ENCODE data around the gene PRKCH.

The PRKCH gene

DNA sequence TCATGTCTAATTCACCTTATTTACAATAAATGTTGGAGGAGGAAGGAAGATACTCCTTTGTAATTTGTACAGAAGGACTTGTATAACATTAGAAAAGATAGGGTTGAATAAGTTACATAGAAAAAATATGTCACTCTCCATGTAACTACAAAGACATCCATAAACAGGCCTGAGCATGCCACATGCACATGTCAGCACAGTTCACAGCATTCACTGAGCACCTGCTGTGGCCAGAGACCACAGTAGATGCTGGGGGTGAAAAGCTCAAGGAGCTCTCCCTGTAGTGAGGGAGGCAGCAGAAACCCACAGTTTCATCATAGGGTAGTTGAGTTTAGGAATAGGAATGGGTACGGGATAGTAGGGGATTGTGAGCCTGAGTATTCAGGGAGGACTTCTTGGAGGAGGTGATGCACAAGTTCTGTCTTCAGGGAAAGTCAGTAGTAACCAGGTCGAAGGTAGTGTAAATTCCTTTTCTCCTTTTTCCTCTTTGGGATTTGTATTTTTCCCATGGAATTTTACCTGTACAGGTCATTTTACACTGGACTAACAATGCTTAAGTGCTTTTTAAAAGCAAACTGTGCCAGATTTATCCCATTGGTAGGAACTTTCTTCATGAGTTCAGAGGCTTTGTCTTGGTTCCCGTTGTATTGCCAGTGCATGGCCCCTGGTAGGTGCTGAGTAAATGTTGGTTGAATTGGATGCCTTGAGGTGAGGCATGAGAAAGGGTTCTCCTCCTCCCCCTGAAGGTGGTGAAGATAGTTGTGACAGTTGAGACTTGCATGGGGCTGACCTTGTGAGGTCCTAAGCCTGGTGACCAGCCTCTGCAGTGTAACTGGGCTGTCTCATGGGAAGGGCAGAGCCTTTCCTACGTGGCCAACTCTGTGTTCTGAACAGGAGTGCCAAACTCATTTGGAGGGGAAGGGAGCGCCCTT lies 20.2 kb downstream of the PRKCH start:
- DNase-seq, result no peak

DNA sequence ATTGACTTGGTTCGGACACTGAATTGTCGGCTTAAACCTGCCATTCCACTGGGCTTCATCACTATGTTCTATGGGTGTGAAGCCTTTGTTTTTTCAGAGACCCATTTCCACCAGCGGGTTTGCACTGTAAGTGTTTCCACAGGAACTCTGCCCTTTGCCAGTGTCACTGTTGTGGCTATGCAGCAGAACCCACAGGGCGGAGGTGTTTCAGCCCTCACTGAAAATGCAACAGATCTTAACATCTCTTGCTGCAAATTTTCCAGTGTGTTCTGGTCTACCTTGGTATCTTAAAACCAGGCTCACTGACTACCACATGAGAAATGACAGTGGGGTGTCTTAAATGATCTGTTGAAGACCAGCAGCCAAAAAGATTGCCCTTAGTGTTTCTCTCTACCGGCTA lies 21.1 kb downstream of the PRKCH start:
- DNase-seq, result no peak

DNA sequence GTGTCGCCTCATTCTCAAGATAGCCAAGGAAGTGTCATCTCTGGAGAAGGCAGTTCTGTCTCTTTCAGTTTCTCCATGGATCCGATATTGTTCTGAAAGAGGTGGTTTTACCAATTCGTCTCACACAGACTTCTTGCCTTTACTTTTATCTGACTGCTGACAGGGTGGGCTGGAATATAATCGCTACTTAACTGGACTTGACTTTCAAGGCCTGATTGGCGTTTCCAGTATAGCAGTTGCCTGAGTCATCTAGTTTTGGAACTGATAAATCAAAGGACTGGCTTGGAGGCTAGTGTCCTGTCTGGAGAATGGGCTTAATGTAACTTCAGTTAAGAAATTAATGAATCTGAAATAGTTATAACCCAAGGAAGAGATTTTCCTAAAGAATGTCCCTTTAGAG lies 21.6 kb downstream of the PRKCH start:
- DNase-seq, result no peak

DNA sequence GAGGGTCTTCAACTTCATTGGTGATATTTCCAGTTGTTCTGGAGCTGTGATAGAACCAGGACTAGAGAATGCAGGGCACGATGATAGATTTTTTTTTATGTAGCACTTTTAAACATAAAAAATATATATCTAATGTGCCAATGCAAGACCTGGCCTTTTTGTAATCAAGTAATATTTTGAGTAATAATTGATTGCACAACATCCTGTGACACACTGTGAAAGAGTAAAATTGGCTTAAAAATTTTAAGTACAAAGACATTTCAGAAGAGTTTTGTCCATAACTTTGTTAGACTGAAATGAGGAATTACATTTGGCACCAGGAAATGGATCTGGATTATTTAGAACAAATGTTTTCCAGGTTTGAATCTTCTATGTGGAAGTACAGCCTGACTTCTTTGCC lies 22.1 kb downstream of the PRKCH start:
- no peak for DNase-seq

DNA sequence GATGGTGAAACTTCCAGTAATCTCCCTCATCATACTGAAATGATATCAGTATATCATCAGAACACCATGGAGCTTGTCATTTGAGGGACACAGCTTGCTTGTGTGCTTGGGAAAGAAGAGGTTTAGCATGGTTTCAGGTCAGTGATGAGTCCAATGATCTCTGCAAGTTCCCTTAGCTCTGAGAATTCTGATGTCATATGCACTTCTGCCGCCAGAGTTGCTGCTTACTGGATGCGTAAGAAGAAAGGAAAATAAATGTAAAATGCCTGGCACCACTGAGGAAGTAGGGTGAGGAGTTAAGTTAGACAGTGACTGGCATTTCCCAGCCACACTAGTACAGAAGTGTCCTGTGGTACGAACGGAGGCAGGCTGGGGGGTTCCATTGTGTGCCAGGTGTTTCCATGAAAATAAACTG lies 22.6 kb downstream of the PRKCH start:
- no peak for DNase-seq

DNA sequence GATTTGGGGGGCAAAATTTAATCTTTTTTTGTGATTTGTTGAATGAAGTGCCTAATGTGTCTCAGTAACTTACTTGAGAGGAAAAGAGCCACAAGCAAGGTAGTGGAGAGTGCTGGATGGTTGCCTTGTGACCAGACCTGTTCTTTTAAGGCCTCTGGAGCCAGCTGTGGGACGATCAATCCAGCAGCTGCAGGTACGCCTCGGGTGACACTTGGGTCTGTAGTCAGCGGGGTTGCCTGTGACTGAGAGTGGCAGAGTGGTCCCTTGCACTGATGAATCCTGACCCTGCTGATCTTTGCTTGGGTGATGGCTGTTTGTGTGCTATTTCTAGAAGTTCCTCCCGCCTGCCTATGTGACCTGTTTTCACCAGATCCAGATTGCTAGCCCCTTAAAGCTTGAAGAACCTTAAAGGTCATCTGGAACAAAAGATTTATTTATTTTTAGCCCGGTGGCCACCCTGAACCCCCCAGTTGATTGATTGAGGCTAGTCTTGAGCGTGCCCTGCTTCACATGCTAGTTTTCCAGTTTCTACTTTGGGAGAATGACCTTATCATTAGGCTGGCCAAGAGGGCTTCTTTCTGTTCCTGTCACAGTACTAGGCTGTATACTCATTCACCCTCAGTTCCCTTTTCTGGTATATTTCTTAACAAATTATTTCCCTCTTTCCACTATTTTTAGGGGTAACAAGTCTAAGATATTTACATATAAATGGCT lies 23.2 kb downstream of the PRKCH start:
- DNase-seq, result no peak

DNA sequence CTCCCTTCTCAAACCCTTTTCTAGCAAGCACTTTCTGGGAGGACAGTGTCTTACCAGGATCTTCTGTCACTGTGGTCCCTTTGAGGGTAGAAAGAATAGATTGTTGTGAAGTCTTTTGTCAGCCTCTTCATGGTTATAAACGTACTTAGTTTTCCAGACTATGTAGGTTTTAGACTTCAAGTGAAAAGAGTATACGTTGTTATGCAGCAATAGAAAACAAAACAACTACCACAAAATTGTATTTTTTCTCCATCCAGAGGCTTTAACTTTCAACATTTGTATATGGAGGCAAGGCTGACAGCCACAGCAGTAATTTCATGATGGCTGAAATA lies 23.7 kb downstream of the PRKCH start:
- no peak for DNase-seq

DNA sequence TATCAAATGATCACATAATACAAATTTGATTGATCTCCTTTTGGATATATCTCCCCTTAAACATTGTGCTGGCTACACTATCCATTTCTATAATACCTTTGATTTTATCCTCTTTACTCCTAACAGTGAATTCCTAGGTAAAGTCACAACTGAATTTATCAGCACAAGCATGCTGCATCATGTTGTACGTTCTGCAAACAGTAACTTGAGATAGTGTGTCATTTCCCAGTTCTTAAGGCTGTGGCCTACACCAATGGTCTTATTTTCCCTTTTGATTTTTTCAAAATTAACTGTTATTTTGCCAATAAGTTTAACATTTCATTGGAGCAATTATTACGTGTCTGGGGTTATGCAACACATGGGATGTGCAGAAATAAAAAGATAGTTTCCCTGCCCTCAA lies 24.8 kb downstream of the PRKCH start:
- no peak for DNase-seq

DNA sequence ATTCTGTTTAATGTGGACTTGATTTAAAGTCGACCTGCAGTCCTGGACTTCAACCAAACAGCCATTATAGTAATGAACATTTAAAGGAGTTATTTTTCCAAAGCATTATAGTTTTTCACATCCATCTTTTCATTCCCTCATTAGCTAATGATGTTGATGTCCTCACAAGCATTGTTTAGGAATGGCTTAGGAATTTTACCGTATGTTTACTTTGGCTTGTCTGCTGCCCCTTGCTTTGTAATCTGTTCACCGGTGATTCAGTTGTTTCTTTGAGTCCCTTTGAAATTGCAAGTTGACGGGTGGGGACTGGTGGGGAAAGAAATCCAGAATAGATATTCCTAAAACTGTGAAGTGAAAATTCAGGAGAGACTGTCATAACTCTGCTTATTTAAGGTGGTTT lies 25.4 kb downstream of the PRKCH start:
- no peak for DNase-seq

DNA sequence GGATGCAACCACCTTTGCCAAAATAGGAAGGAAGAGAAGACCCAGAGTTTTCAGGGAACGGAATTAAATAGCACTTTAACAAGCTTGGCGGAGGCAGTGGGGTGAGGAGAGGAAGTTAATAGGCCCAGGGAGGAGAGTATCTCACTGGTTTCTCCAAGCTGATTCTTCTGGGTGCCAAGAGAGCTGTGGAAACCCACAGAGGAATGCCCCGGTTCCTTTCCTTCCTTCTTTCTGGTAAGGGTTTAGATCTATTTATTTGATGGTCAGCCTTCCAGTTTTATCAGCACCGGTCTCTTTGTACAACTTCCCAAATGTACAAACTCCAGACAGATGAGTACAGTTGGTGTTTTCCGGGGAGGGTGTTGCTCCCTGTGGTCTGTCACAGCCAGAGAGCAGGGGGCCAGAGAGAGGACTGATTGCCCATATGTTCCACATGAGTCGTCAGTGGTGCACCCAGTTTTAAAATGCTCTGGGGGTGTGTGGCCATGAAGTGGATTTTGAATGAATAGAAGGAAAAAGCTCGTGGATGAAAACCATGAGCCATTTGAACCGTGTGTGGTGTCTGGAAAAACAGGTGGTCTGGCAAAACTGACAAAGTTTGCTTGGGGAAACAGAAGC lies 26.6 kb downstream of the PRKCH start:
- no peak for DNase-seq

DNA sequence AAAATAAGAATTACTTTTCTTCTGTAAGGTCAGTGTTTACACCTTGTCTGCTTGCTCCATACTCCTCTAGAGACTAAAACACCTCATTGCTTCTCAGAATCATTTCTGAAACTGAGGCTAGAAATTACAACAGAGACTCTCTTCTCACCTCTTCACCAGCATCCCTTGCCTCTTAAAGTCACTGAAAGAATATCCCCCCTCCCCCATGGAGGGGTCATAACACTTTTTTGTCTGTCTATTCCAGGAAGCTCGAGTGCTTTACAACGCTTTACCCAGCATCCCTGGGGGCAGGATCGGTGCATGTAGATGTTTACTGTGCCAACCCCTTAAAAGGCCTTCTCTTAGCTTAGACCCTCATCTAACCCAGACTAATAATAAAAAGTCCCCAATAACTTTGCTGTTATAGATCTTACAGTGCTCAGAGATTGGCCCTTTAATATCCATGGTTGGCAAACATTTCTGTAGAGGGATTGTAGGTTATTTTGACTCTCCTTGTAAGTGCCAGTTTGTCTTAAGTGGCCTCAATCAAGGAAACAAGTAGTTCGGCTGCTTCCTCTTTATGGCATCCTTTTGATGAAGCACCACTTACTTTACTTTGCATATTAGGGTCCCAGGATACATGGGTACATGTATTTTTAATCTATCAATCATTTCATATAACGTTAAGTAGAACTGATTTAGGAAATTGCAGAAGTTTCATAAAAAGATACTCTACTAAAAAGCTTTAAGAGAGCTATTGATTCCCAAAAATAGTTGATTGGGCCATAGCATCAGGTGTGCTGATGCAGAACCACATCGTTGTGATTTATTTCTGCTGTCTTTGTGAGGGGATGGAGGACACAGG lies 29.3 kb downstream of the PRKCH start:
- no peak for DNase-seq

DNA sequence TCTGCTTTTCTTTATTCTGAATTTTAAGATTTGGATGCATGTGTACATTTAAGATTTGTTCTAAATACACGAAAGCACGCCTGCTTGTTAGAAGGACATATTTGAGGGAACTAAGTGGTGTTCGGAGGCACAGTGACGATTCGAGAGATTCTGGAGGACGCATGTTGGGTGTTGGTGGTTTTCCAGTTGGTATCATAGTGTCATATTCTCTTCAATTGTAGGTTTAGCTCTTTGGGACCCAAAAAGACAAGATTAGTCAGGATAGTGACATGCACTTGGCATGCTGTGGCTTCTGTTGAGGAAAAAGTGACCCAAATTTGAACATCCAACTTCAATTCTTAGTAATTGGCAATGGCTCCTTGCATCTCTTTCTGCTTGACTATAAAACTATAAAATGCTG lies 30.1 kb downstream of the PRKCH start:
- no peak for DNase-seq

DNA sequence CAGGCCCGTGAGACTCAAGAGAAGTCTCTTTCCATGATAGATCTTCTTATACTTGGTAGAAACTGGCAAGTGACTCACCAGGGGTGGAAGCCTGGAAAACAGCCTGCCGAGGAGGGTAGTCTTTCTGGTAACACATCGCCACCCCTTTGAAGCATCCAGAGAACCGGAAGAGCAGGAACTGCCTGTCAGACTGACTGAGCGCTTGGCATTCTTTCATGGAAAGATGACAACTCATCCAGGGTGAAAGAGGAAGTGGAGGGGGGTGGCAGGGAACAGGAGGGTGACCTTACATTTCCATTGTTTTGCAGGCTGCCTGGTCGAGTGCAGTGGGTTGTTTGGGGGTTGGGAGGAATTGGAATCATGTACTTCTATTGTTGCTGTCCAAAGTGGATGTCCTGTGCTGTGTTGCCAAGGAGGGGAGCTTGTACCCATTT lies 34.5 kb downstream of the PRKCH start:
- peak; percentile 86 to 88 for DNase-seq

DNA sequence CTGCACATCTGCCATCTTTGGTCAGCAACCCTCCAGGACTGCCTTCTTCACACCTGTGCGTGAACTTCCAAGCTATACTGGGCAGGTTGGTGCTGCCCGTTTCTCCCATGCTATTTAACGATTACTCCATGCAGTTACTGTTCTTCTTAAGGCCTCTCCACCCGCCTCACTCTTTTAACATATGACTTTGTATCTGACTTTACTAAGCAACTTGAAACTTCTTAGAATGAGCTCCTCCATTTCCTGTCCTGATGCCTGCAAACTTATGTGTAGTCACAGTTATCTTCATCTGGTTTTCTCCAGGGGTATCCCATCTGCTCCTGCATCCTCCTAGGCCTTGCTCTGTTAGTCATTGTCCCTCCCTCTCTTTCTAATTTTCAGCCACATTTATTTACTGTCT lies 35.7 kb downstream of the PRKCH start:
- no peak for DNase-seq

DNA sequence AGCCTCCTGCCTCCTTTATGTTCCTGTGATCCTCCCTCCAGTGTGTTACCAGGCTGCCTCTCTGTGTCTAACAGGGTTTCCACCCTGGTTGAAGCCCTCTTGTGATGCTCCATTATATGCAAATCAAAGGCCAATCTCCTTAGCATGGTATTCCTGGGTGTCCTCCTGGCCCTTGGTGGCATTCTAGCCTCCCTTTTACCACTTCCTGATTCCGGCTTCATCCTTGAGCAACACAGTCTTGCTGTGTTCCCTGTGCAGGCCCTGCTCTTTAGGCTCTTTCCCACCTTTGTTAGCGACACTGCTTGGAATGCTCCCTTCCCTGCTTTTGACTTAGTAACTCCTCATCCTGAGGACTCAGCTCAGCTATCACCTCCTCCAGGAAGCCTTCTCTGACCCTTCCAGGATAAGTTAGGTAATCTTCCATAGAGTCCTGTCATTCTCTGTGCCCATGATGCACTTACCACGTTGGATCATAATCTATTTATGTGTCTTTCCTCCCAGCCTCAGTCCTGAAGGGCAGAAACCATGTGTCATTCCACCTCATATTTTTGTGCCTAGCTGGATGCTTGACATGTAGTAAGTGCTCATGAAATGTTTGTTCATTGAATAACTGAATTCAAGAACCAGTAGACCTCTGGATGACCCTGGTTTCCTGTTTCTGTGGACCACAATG lies 37.3 kb downstream of the PRKCH start:
- DNase-seq, result no peak

DNA sequence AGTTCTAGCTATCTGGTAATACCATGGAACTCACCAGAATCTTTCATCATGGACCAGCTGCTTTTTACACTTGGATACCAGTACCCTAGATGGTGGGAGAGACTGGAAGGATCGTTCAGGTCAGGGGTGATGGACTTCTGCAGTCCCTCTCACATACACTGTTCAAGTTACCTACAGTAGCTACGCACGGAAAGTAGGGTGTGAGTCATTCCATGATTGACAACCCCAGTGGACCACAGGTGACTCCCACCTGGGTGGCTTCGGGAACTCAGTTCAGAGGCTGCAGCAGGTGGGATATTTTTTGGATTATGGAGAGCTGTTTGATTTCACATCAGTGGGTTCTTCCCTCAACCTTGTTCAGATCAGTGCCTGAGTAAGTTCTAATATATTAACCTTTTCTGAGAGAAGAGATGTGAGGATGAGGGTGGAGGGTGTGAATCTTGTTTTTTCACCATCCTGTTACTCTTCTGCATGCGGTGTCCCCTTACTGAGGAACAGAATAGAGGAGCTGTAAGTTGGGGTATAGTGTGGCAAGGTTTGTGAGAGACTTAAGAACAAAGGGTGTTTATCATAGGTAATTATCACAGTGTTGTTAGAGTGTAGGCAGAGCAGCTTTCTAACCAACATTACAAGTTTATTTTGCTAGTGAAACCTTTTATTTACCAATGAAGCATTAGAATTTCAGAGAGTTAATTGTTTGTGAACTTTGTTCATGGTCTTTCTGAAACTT lies 39.6 kb downstream of the PRKCH start:
- no peak for DNase-seq

DNA sequence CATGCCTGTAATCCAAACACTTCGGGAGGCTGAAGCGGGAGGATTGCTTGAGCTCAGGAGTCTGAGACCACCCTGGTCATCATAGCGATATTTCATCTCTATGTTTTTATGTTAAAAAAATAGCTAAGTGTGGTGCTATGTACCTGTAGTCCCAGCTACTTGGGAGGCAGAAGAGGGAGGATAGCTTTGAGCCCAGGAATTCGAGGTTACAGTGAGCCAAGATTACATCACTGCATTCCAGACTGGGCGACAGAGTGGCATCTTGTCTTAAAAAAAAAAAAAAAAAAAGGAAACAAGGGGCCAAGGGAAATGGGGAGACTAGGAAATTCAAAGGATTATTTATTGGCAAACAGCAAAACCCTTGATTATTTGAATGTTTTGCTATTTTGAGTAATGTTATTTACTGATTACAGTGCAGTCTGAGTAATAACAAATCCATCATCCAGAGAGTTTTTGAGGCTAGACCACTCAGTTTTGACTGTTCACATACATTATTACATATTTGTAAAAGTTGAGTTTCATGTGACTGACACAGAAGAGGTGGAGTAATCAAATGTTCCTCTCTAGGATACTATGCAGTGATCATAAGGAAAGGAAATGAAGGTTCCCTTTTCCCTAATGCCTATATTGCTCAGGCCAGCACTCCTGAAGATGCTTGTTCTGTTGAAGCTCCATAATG lies 40.8 kb downstream of the PRKCH start:
- DNase-seq, result no peak

DNA sequence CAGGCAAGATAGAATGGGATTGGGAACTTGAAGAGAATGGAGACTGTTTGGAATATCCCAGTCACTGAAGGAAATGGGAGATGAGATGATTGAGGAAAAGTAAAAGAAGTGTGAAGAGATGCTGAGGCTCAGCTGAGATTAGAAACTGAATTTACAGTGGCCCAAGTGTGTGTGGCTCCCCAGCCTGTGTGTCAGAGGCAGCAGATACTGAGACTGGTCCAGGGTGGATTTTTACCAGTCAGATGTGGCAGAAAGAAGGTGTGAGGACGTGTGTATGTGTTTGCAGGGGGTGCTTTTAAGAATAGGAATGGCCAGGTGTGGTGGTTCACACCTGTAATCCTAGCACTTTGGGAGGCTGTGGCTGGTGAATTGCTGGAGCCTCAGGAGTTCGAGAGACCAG lies 42.9 kb downstream of the PRKCH start:
- DNase-seq, result no peak

DNA sequence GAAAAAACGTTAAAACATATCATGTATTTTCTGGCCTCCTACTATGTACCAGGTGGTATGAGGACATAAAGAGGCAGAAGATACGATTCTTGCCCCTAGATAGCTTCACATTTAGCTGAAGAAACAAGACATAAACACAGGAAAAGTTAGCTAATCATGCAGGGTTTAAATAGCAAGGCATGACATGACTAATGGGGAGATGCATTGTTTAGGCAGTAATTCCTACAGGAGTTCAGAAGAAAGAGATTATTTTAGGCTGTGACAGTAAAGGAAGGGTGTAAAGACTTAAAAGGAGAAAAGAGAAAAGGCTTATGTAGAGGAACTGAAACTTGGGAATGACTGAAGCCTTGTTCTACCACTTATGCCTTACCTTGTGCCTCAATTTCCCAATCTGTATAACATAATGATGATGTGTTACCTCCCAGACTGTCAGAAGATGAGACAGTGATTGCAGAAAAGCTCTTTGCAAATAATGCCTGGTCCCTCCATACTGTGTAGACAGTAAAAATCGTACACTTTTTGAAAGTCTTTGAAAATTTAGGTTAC lies 44.4 kb downstream of the PRKCH start:
- no peak for DNase-seq

DNA sequence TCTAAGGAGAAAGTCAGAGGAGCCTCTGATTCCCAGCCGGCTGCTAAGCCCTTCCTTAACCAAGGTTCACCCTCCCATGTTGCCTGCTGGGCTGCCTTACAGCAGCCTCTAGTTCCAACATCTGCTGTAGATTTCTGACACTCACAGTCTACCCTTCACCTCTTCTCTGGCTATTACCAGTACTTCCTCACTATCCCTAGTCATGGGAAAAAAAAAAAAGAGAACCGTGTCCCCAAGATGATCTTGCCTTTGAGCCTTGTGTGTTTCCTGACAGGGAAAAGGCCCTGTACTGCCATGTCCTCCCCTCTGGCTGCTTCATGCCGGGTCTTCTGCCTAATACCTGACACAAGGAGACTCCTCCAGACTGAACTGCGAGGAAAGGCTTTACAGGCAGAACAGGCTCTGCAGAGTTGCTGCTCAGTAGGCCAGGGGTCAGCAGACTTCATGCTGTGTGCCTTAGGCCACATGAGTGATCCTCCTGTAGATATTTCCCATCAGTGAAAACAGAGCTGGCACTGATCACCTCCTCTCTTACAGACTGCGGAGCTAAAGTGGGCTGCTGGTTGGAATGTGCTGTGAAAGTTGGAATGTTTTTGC lies 46.8 kb downstream of the PRKCH start:
- DNase-seq, result no peak

Measured in SW 1271 (cell line).